B cell (primary cell): Measurements from ENCODE around the gene CABLES1. TPM values are rescaled to one million over a fixed set of nuclear protein-coding genes. Genes with fewer than 3 reads are reported as not detected.

Experiments
- ATAC-seq: fragments of 200-7000 bp; cut with Tn5 transposase; one replicate; pipeline ENCODE4 v1.10.0; 2021; ENCODE audit warnings: low read depth, mild to moderate bottlenecking, moderate number of reproducible peaks, moderate library complexity
- CTCF ChIA-PET: fragments of 350-600 bp; sonication (Branson Sonifier 250); formaldehyde crosslinking; loops from one replicate; lab custom pipeline; 2021; ENCODE audit warnings: antibody characterized with exemption, inconsistent platforms; lab: Charles Lee
- POLR2A ChIA-PET: fragments of 350-600 bp; sonication (Branson Sonifier 250); formaldehyde crosslinking; loops from one replicate; lab custom pipeline; 2021; ENCODE audit warnings: antibody characterized with exemption; lab: Charles Lee
- DNase-seq: peaks from one replicate; pipeline ENCODE4 v3.0.0; 2013
- H2AFZ ChIP-seq: 2 replicates; pipeline ENCODE4 v1.6.1; 2012; ENCODE audit warnings: mild to moderate bottlenecking, low read depth, low read length; ENCODE audit not compliant: insufficient read depth, poor library complexity, severe bottlenecking
- H3K27ac ChIP-seq, 2 donors: 1 replicate in 1 of 2; 2 replicates in 1 of 2; pipeline ENCODE4 v1.5.1; 2012 to 2013; ENCODE audit warnings: low read length in 2 of 2, mild to moderate bottlenecking in 2 of 2, moderate library complexity in 1 of 2
- H3K27me3 ChIP-seq, 4 experiments: fragments of 200-600 bp in 1 of 4; sonication (generic) in 1 of 4; replicated peaks in 1 of 4; 1 replicate in 2 of 4; 2 replicates in 2 of 4; pipeline versions ENCODE4 v1.6.1 to v1.7.0; 2013 to 2016; ENCODE audit warnings: low read length in 3 of 4, mild to moderate bottlenecking in 2 of 4, mixed read lengths in 1 of 4, moderate library complexity in 1 of 4; ENCODE audit not compliant: insufficient read depth in 4 of 4, control insufficient read depth in 3 of 4; ENCODE audit errors: control extremely low read depth in 1 of 4
- H3K36me3 ChIP-seq, 2 experiments: replicated peaks in 1 of 2; 1 replicate in 1 of 2; 2 replicates in 1 of 2; pipeline versions ENCODE4 v1.6.1 to v1.7.1; 2013; ENCODE audit warnings: low read length in 1 of 2; ENCODE audit not compliant: insufficient read depth in 2 of 2, control insufficient read depth in 1 of 2; ENCODE audit errors: control extremely low read depth in 1 of 2, extremely low read depth in 1 of 2
- H3K4me1 ChIP-seq, 2 donors: fragments of 200-600 bp in 1 of 2; sonication (generic) in 1 of 2; 1 replicate in 1 of 2; 2 replicates in 1 of 2; pipeline versions ENCODE4 v1.5.1 to v1.6.1; 2013 to 2017; ENCODE audit warnings: low read length in 2 of 2; ENCODE audit not compliant: control insufficient read depth in 2 of 2, insufficient read depth in 2 of 2
- H3K4me2 ChIP-seq: replicated peaks from 2 replicates; pipeline ENCODE3; 2012; ENCODE audit warnings: mild to moderate bottlenecking, low read depth, low read length; ENCODE audit not compliant: poor library complexity, severe bottlenecking
- H3K4me3 ChIP-seq, 5 experiments: fragments of 200-600 bp in 1 of 5; sonication (generic) in 1 of 5; 1 replicate in 3 of 5; 2 replicates in 2 of 5; pipeline versions ENCODE4 v1.5.1 to v1.7.0; 2011 to 2016; ENCODE audit warnings: low read length in 4 of 5, mild to moderate bottlenecking in 4 of 5, low read depth in 2 of 5, control low read depth in 1 of 5, moderate library complexity in 1 of 5; ENCODE audit not compliant: insufficient read depth in 1 of 5; ENCODE audit errors: control extremely low read depth in 1 of 5, extremely low read depth in 1 of 5
- H3K79me2 ChIP-seq: fragments of 200-600 bp; sonication (generic); one replicate; pipeline ENCODE4 v1.6.0; 2016; ENCODE audit warnings: low read length; ENCODE audit not compliant: control insufficient read depth, insufficient read depth
- H3K9ac ChIP-seq: fragments of 200-600 bp; sonication (generic); 2 replicates; pipeline ENCODE4 v1.6.1; 2017; ENCODE audit warnings: mild to moderate bottlenecking, low read length, moderate library complexity
- H3K9me3 ChIP-seq, 3 donors: one replicate each; pipeline versions ENCODE4 v1.6.1 to v1.7.1; 2013; ENCODE audit warnings: low read length in 2 of 3; ENCODE audit not compliant: control insufficient read depth in 2 of 3, insufficient read depth in 1 of 3; ENCODE audit errors: control extremely low read depth in 1 of 3
- H4K20me1 ChIP-seq: 2 replicates; pipeline ENCODE4 v1.6.0; 2012; ENCODE audit warnings: mild to moderate bottlenecking, low read length; ENCODE audit not compliant: insufficient read depth, control insufficient read depth, poor library complexity, severe bottlenecking
- H3K27ac Mint-ChIP-seq: one replicate; pipeline ENCODE4 v1.8.0; 2021; ENCODE audit warnings: mixed read lengths
- H3K27me3 Mint-ChIP-seq: one replicate; pipeline ENCODE4 v1.8.0; 2021; ENCODE audit warnings: mixed read lengths
- H3K4me1 Mint-ChIP-seq: one replicate; pipeline ENCODE4 v1.8.0; 2021; ENCODE audit warnings: mixed read lengths
- H3K4me3 Mint-ChIP-seq: one replicate; pipeline ENCODE4 v1.8.0; 2021; ENCODE audit warnings: mixed read lengths
- H3K9me3 Mint-ChIP-seq: one replicate; pipeline ENCODE4 v1.8.0; 2022; ENCODE audit warnings: mixed read lengths; ENCODE audit not compliant: insufficient read depth
- CTCF ChIP-seq: fragments of 200-600 bp; IDR thresholded peaks from one replicate; pipeline ENCODE4 v1.8.0; 2022; ENCODE audit warnings: antibody characterized with exemption, mild to moderate bottlenecking
- EZH2 ChIP-seq: IDR thresholded peaks from 2 replicates; pipeline ENCODE4 v1.6.1; 2012; ENCODE audit warnings: borderline replicate concordance, low read depth, mild to moderate bottlenecking, moderate library complexity, low read length; ENCODE audit not compliant: insufficient read depth, poor library complexity, severe bottlenecking
- WGBS: methylation state at CpG from one replicate; pipeline ENCODE4 v1.1.5; 2013; ENCODE audit warnings: missing lambda C conversion rate; ENCODE audit not compliant: insufficient coverage; 5-methylcytosine and 5-hydroxymethylcytosine counted together
- intact Hi-C: fragments of 100-400 bp; cut with micrococcal nuclease; formaldehyde crosslinking; loops from one replicate; pipeline ENCODE4 v1.10.0; 2022
- polyA plus RNA-seq: library from polyadenylated mRNA; depleted of rRNA; stranded (reverse); fragments of >200 nt; gene quantifications from 2 replicates; pipeline ENCODE4 v1.2.3, GENCODE V29; 2012
- total RNA-seq, 2 donors: library from RNA; stranded (reverse); fragments of 120-200 nt in 1 of 2; gene quantifications; 1 replicate in 1 of 2; 2 replicates in 1 of 2; pipeline versions ENCODE4 v1.2.3 to v1.2.4, GENCODE V29; 2013 to 2022

CABLES1 gene
- total and polyA plus RNA-seq, 2 donors (not counting 1 experiment from before 2014, with no cell fraction given), result 0.30 to 56.3 TPM

DNA sequence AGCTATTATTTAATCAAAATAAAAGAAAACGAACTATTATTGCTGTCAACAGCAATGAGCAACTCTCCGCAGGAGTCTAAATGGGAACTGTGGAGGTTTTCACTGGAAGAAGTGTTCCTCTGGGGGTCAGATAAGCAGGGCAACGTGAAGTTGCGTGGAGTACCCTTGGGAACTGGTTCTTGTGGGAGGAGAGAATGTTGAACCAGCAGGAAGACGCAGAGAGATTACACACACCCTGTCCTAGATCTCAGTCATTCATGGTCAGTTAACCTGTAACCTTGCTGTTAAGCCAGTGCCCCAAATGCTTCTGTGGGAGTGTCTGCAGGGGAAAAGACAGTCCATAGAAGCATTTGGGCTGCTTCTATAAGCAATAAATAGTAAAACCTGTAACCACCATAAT lies 20.4 kb upstream of the CABLES1 start:
- H2AFZ ChIP-seq, result no peak overlapping the region
- H3K36me3 ChIP-seq, result no peaks in the 10 kb centered on the region
- 100% methylated on average over 1 of the region's 5 CpGs for WGBS
- intact Hi-C loops, result no loop called here
- Mint-ChIP-seq H3K27ac (no peak overlapping the region), H3K9me3 (no peaks in the 10 kb centered on the region), H3K27me3 (peaks cover 31% of the 10 kb centered on the region), H3K4me1 (peaks cover 13% of the 10 kb centered on the region), H3K4me3 (no peak overlapping the region)
- TF ChIP-seq CTCF (no peak), EZH2 (no peak)
- H3K27ac ChIP-seq, result no peak overlapping the region
- peaks cover 3 to 6% of the 10 kb centered on the region in 2 donors for H3K4me1 ChIP-seq
- H3K9ac ChIP-seq, result no peak overlapping the region
- no peak overlapping the region for H3K4me3 ChIP-seq
- no peak overlapping the region for H3K4me2 ChIP-seq
- H3K9me3 ChIP-seq, result no peaks in the 10 kb centered on the region
- ChIA-PET POLR2A (no interaction called here), CTCF (no interaction called here)
- H3K27me3 ChIP-seq, result peaks cover 0 to 7% (median 0%) of the 10 kb centered on the region in 4 experiments
- H4K20me1 ChIP-seq, result no peaks in the 10 kb centered on the region
- DNase-seq (no peak), ATAC-seq (no peak)
- no peaks in the 10 kb centered on the region for H3K79me2 ChIP-seq

DNA sequence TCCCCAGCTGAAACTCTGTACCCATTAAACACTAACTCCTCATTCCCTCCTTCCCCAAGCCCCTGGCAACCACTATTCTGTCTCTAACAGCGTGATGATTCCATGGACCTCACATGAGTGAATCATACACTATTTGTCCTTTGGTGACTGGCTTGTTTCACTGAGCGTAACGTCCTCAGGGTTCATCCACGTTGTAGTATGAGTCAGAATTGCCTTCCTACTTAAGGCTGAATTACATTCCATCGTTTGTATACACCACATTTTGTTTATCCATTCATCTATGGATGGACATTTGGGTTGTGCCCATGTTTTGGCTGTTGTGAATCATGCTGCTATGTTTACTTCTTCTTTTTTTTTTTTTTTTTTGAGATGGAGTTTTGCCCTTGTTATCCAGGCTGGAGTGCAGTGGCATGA lies 19.6 kb upstream of the CABLES1 start:
- no peaks in the 10 kb centered on the region for H3K9me3 Mint-ChIP-seq
- no peak overlapping the region for H3K4me2 ChIP-seq
- no peak overlapping the region for H3K27ac ChIP-seq
- intact Hi-C loops, result no loop called here
- H3K27ac Mint-ChIP-seq, result no peak overlapping the region
- H3K9ac ChIP-seq, result no peak overlapping the region
- H3K27me3 Mint-ChIP-seq, result peaks cover 32% of the 10 kb centered on the region
- peaks cover 13% of the 10 kb centered on the region for H3K4me1 Mint-ChIP-seq
- H2AFZ ChIP-seq, result no peak overlapping the region
- no peaks in the 10 kb centered on the region for H3K9me3 ChIP-seq
- H3K36me3 ChIP-seq, result no peaks in the 10 kb centered on the region
- ATAC-seq (no peak), DNase-seq (no peak)
- no peaks in the 10 kb centered on the region for H4K20me1 ChIP-seq
- TF ChIP-seq EZH2 (no peak), CTCF (no peak)
- H3K4me3 Mint-ChIP-seq, result no peak overlapping the region
- H3K4me3 ChIP-seq, result no peak overlapping the region
- H3K27me3 ChIP-seq, result peaks cover 0 to 7% (median 0%) of the 10 kb centered on the region in 4 experiments
- peaks cover 3 to 6% of the 10 kb centered on the region in 2 donors for H3K4me1 ChIP-seq
- H3K79me2 ChIP-seq, result no peaks in the 10 kb centered on the region
- POLR2A ChIA-PET, result interaction anchor here (0.8 kb wide), 1 partner anchor 84 kb away, joined by 5 read pairs; no protein-coding TSS in a partner anchor
- CTCF ChIA-PET, result no interaction called here
- 83% methylated on average over 3 of the region's 5 CpGs for WGBS
